Middle frontal gyrus (tissue), 1 donor: Measurements from ENCODE around the gene PCGF2.
"Not testable (repeated sequence)": the region's sequence is repeated elsewhere in the genome, so short reads cannot be mapped to it uniquely, and the experiment has no call there.

ENCODE experiments used
- DNase-seq: peaks from one replicate; pipeline ENCODE4 v3.0.0-alpha.2; 2015; ENCODE audit warnings: low spot score; ENCODE audit errors: extremely low spot score

PCGF2 gene

GRCh38 chr17:38738007-38738662, 10.0 kb downstream of the PCGF2 start:
- no peak for DNase-seq

DNA sequence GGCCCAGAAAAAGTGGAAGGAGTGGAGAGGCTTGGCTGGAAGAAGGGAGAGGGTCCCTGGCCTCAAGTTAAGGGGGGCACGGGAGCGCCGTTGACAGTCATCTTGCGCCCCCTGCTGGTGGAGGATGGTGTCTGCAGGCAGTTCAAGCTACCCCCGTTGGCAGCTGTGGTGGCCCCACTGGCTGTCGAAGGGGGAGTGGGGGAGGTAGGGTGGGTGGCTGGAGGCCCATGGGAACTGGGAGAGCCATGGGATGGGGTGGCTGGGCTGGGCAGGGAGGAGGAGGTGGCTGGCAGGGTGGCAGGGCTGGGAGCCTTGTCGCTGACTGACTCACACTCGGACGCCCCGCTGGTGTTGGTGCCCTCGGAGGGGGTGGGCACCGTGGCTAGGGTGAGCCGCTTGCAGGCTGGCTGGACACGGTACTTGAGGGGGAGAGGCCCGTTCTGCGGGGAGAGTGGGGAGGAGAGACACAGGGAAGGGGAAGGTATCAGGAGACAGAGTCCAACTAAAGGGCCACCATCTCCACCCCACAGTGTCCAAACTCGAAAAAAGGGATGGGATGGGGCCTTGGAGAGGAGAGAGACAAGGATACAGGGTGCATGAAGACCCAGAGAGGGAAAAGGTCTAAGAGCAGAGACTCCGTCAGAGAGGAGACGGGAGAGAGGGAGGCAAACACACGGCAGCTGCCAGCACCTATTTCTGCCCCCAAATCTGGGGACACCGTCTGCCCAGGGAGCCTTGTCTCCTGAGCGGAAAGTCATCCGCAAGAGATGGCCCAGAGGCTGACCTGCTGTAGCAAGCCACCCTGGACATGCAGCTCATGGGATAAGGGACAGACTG, 12.8 kb downstream of the PCGF2 start:
- DNase-seq, result no peak

GRCh38 chr17:38733982-38734973, 13.9 kb downstream of the PCGF2 start:
- DNase-seq, result no peak

DNA sequence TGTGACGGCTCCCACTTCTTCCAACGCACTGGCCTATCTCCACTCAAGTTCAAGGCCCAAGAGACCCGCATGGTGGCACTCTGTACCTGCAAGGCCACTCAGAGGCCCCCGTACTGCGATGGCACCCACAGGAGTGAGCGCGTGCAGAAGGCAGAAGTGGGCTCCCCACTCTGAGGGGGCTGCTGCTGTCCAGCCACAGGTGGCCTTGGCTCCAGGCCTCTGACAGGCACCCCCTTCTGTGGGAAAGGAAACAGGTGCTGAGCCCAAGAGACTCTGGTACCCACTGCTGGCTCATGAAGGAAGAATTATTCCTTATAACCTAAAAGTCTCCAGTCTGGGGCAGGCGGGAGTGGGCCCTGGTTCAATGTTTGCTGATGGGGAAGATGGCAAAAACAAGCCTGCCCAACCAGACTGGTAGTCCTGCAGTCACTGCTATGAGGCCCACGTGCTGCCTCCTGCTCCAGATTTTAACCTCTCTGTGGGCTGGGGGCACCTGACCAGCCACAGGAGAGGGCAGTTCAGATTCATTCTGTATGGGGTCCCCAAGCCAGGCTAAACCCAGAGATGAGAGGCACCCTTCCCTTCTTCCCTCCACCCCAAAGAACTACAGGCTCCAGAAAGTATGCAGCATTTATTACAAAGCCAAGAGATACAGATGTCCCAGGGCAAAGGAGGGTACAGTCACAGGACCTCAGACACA, 14.7 kb downstream of the PCGF2 start:
- no peak for DNase-seq

DNA sequence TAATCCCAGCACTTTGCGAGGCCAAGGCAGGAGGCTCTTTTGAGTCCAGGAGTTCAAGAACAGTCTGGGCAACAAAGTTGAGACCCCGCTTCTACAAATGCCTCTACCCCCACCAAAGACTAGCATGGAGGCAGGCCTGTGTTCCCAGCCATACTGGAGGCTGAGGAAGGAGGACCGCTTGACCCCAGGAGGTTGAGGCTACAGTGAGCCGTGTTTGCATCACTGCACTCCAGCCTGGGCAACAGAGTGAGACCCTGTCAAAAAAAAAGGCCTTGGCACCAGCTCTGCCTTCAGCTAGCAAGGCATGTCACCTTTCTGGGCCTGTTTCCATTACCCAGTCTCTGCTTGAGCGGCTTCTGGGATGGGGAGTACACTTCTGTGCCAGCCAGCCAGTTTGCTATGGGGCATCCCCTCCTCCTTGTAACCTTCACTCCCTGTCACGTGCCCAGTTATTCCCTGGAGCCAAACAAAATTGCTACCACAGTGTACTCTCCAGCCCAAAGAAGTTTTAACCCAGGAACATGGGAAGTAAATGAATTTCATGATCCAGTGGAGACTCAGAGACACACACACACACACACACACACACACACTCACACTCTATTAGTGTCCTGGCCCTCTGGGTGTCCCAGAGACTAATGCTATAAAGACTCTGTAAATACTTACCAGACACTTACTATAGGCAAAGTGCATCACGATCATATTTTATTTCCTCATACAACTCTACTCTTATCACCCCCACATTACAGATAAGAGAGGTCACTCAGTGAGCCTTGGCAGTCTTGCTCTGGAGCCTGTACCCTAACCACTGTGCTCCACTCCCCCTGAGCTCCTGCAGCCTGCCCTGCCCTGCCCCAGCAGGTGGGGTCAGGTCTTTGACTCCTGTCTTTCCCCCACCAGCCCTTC, 15.5 kb downstream of the PCGF2 start:
- no peak for DNase-seq

GRCh38 chr17:38731526-38732294, 16.4 kb downstream of the PCGF2 start:
- no peak for DNase-seq

DNA sequence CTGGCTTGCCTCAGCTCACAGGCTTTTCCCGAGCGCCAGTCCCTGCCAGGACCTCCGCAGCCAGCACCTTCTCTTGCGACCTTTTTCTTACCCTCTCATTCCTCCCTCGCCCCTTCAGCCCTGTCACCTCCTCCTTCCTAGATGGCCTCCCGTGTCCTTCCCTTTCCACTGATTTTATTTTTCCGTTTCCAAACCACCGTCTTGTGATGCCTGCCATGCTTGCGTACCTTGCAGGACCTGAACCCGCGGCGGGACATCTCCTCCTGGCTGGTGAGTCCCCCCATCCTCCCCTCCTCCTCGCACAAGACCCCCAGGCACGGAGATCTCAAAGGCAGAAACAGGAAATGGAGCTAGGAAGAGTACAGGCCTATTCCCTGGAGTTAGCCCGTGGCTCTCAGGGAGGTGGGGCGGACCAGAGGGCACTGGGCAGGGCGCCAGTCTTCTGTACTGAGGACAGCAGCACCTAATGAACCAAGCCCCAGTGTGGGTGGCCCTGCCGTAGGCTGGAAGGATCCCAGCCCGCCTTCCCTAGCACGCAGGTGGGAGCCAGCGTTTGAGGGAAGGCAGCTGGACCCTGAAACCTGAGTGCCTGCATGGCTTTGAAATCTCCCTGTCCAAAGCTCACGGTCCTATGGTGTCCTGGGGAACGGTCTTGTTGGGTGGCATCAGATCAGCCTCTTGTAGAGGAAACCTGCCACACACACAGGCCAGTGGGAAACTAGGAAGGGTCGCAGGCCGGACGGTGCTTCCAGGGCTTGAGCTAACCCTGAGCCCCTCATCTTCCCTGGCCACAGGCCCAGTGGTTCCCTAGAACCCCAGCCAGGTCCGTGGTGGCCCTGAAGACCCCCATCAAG, 17.4 kb downstream of the PCGF2 start:
- no peak for DNase-seq

DNA sequence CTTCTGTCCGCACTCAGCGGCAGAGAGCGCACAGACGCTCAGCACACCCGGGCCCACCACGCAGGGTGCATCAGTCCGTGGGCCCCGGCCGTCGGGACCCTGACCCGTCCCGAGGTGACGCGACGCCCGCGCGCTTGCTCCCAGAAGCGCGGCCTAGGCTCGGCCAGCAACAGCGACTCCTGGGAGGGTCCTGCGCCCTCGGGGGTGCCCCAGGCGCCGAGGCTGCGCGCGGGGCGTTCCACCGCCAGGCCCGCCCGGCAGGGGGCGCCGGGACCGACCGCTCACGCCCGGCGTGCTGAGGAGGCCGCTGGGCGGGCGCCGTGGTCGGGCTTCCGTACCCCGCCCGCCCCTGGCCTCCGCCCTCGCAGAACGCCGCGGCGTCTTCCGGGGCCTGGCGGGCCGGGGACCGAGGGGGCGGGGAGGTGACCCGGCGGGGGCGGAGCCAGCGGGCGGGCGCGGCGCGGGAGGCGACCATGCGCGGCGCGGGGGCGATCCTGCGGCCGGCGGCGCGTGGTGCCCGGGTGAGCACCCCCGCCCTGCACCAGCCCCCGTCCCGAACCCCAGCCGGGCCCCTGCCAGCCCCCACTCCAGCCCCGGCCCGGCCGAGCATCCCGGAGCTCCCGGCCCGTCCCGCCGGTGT, 18.1 kb downstream of the PCGF2 start, which contains the start of gene CISD3:
CISD3 (plus strand) TSS at position 456 of the 640 bp plus-strand sequence; CDS start at position 474, 18 bp downstream.
- peak; percentile 69 for DNase-seq

DNA sequence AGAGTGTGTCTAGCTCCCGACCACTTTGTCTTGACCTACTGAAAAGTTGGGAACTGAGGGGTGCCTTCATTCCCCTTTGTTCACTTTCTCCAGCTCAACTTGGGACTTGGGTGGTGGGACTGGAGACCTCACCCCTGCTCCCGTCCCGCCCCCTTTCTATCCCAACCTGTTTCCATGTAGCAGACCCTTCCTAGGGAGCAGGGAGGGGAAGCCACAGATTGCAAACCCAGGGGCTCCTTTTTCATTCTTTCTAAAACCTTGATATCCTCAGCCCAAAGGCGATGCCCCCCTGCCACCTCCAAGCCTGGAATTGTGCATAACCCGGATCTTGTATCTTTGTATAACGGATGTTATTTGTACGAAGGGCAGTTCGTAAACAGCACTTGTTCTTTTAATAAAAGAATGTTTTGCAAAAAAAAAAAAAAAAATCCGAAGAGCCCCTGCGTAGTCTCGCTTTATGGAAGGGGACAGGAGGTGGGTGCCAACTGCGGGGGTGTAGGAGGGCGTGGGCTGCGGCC, 18.7 kb downstream of the PCGF2 start:
- no peak for DNase-seq

DNA sequence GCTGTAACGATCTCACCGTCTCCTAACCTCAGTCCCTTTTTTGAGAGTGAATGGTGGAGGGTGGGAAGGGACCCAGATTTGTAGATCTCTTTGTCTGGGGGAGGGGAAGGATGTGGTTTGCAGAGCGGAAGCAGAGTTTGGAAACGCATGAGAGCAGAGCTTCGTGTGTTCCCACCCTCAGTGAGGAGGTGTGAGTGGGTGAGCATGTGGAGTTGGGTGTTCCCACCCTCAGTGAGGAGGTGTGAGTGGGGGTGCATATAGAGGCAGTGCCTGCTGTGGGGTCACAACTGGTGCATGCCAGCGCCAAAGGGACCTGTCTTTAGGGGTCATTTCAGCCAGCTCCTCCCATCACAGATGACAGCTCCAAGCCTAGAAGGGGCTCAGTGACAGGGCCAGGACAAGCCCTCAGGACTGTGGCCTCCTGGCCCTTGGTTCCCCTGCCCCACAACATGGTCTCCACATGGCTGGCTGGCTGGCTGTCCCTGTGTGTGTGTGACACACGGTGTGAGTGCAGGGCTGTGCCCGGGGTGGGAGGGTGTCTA, 19.8 kb downstream of the PCGF2 start:
- no peak for DNase-seq

DNA sequence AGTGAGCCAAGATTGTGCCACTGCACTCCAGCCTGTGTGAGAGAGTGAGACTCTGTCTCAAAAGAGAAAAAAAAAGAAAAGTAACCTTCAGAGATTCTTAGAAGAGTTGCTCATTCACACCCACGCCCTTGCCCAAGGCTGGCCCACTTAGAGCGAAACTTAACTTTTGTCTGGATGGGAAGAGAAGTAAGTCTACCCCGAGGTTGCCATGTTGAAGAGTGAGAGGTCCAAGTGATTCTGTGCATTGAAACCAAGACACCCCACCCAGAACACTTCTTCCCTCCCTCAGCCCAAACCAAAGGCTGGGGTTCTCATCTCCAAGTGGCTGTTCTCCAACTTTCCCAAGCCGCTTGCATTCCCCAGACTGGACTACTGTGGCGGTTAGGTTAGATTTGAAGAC, 20.4 kb downstream of the PCGF2 start:
- DNase-seq, result no peak

GRCh38 chr17:38726145-38726544, 22.0 kb downstream of the PCGF2 start:
- not testable (repeated sequence) for DNase-seq

DNA sequence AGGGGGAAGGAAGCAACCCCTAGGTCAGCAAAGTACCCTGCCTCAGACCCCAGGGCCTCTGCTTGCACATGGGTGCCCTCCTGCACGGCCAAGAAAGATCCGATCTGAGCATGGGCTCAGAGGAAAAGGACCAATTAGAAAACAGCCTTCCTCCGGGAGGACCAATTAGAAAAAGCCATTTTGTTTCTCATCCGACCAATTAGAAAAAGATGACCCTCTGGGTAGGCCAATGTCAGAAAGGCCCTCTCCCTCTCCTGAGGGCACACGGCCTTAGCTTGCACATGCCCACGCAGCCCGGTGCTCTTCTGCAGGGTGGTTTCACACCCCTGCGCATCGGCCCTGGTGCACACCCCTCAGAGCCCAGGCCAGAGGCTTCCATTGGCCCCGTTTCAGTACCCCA, 23.1 kb downstream of the PCGF2 start:
- no peak for DNase-seq

DNA sequence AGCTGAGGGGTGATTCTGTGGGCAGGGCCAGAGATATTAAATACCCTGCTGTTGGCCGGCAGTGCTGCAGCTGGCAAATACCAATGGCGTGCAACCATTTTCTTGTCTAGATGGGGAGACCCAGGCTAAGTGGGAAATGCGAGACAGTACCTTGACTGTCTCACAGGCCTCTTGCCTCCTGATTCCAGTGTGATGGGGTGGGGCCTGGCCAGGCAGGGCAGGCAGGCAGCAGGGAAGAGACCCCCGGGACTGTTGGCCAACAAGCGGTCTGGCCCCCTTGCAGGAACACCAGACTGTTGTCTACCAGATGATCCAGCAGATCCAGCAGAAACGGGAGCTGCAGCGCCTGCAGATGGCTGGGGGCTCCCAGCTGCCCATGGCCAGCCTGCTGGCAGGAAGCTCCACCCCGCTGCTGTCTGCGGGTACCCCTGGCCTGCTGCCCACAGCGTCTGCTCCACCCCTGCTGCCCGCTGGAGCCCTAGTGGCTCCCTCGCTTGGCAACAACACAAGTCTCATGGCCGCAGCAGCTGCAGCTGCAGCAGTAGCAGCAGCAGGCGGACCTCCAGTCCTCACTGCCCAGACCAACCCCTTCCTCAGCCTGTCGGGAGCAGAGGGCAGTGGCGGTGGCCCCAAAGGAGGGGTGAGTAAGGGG, 23.7 kb downstream of the PCGF2 start:
- DNase-seq, result no peak

GRCh38 chr17:38721802-38722201, 26.3 kb downstream of the PCGF2 start:
- DNase-seq, result no peak

GRCh38 chr17:38720941-38721340, 27.2 kb downstream of the PCGF2 start:
- DNase-seq, result no peak
